Measurements from ENCODE around the gene PATZ1.
"Not testable (repeated sequence)": the region's sequence is repeated elsewhere in the genome, so short reads cannot be mapped to it uniquely, and the experiment has no call there.

Gene PATZ1

DNA sequence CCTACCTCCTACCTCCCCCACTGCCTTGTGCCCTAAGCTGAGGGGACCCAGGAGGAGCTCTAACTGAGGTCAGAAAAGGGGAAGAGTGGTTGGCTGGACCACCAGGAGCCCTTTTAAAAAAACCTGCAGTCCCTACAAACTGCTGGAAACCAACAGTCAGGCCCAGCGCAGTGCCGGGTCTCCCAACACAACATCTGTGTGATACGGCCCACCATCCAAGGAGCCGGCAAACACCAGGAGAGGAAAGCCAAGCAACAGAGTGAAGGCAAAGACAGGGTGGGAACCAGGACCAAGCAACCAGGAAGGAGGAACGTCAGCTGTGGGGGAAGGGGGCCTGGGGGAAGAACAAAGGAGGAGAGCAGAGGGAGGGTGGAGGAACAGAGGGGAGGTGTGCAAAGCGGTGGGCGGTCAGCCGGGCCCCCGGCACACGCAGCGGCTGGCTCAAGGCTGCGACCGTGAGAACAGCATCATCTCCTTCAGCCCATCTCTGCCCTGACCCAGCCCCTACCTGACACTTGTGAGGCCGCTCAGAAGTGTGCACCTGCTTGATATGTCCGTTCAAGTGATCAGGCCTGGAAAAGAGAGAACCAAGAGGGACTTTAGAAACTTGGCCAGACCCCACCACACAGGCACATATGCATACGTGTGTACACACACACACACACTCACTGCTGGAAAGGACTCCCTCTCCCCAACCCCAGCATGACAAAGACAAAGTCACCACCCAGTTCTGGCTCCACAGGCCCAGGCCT lies 3.6 kb downstream of the PATZ1 start:
- DNase-seq = no peak

DNA sequence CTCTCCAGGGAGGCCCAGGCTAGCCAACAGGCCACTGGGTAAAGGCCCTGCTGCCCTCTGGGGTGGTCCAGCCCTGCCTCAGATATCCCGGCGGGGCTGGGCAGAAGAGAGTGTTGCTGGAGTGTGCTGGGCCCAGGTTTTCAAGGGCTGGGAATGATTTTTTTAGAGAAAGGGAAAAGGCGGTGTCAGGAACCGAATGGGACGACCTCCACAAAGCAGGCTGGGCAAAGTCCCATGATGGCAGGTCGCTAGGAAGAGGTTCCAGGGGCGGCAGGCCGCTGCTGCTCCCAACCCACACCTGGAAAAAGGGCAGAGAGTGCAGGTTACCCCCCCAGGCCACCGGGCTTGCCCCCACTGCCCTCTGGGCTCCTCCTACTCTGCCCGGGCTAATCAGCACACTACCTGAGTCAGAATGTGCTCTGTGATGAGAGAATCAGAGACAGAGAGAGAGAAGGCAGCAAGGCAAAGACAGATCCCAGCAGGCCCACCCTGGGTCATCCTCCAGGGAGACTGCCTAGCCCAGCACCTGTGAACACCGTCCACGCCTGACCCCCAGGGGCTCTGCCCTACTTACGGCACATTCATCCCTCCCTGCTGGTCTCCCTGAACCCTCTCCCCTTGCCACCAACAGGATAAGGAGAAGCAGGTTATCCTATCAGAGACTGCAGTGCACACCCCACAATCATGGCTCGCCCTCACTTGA lies 4.6 kb downstream of the PATZ1 start:
- no peak for DNase-seq

DNA sequence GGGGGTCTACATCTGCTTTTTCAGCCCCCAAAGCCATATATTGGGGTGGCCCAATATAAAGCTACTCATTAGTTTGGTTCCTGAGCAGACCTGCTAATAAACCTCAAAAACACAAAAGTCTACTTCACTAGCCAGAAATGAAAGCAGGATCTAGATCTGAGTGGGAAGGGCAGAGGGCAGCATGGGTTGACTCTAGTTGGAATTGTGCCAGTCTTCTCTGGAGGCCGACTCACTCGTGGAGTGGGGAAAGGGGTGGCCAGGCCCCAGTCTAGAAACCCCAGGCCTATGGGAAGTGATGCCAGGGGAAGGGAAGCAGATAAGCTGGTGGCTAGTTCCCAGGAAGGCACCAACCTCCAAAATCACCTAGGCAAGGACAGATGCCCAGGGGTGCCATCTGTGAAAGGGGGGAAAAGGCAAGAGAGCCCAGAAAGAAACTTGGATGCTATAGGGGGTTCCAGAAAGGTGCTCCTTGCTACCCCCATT lies 5.3 kb downstream of the PATZ1 start:
- no peak for DNase-seq

DNA sequence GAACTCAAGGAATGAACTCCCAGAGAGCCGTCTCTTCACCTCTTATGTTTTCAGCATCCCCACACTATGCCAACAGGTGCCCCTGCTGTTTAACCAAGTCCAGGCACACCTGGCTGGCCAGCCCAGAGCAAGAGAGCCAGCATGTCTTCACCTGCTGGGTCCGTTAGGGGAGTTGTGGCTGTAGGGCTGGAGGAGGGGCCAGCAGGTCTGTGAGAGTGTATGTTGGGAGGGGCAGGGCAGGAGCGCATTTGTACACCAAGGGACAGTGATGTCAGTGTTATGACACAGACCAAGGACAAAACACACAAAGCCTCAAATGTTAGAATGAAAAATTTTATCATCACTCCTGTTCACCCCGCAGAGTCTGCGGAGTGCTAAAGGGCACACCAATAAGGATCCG lies 5.8 kb downstream of the PATZ1 start:
- DNase-seq = no peak

DNA sequence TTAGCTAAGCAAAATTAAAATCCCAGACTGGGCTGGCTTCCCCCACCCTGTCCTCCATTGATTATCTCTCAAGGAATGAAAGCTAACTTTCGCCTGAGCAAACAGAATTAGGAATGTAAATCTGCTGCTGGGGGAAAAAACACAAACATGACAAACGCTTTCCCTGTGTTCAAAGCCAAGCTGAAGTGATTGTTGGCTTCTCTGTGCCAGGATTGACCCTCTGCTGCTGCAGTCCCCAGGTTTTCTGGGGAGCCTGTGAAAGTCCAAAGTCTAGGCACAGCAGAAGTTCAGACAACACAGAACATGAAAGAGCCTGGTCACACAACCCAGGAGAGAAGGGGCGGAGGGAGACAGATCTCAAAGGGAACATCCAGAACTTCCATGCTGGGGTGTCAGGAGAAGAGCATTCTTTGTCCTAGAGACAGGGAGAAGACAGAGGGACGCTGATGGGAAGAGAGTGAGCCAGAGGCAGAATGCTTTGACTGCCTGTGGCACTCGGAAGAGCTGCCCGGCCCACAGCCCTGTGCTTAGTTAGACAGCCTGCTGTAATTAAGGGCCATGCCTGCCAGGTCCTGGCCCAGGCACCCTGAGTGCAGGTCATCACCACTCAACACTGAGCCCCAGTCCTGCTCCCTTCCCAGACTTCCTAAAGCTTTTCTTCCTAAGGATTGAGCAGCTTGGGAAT lies 6.9 kb downstream of the PATZ1 start:
- no peak for DNase-seq

DNA sequence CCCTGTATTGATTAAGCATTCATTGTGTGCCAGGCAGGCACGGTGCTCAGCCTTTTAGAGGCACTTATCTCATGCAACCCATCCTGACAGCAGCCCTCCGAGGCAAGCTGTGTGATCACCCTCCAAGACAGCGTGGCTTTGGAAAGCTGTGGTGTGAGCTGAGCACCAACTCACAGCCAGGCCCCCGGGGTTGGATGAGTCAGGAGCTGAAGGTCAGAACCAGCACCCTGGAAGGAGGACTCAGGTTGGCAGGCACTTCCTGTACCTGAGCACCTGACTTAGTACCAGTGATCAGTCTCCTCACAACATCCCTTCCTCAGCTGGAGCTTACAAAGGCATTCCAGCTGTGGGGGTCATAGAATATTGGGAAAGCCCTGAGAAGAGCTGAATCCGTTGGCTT lies 9.0 kb downstream of the PATZ1 start:
- DNase-seq = no peak

DNA sequence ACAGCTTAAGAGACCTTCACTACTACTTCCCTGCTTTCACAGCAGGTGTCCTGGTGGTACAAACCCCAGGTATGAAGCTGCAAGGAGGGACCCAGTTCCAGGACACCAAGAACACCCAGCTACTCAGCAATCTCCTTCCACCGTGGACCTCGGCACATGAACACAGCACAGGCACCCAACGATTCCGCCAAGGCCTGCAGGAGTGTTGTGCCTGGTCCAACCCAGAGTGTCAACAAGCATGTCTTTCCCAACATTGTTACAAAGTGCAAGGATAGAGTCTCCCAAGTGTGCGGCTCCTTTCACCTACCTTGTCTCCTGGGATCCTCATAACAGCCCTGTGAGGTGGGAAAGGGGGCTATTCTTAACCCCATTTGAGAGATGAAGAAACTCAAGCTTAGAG lies 11.8 kb downstream of the PATZ1 start:
- DNase-seq = no peak

DNA sequence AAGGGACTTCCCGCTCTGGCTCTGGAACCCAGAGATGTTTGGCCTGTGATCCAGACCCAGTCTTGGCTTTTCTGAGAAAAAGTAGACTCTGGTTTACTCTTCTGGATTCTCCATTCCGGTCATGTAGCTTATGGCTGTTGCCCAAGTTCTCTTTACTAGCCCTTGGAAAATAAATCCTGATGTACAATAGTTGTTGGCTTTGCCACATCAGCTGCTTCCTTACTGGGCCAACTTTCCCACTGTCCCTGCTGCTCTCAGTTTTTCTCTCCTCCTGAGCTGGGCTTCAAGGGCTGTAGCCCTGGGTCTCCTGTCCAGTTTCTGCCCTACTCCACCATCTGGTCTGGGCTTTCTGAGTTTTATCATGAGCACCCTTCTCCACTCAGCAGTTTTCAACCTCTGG lies 12.5 kb downstream of the PATZ1 start:
- DNase-seq = no peak

DNA sequence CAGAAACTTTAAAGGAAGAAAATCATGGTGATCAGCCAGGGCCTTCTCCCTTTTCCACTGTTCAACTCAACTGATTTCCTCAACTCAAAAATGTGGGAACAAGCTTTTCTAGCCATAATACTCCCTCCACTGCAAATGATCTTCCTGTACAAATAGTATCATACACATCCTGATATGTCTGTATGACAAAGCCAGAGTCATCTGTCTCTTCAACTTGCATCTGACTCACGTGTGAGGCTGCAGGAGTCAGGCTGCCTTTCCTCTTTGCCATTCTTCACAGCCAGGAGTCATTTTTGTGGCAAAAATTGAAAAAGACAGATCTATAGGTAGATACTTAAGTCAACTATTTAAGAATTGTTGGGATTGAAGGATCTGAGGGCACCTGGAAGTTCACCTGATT lies 13.3 kb downstream of the PATZ1 start:
- DNase-seq = no peak

DNA sequence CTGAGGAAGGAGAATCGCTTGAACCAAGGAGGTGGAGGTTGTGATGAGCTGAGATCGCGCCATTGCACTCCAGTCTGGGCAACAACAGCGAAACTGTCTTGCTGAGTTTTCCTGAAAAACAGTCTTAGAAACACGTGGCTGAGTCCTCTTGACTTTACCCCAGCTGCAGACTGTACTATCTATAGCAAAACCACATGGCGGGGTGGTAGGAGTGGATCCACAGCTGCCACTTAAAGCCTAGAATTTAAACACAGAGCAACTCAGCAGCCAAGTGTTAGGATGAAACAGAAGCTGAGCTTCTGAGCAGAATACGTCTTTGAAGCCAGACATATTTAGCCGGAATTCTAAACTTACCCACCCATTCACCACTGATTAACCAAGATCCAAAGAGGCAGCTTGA lies 14.1 kb downstream of the PATZ1 start:
- no peak for DNase-seq

DNA sequence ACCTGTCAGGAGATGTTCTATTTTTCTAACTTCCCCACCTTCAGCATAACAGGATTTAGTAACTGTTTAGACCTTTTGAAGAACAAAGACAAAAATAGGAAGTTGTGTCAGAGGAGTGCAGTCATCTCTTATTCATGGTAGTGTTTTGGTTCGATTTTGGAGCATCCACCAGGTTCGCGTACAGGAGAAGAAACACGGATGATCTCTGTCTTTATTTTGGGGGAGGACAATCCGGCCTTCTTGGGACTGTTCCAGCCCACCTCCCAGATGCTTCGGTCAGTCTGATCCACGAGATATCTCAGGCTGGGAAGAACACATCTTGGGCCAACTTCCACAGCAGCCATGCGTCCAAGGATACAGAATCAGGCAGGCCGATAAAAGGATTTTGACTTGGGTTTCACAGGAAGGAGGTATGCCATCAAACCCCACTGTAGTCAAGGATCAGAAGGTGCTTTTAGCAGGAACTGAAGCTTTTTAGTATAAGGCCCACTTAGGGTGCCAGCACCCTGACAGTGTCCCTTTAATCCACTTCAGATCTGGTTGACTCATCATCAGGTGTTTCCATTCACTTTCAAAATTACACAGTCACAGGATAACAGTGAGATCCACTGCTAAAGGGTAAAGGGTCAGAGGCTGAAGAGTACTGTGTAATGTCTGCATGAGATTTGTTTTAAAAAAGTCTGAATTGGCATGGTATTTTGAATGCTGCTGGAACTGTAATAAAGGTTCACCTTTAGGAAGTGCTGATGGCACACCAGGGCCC lies 16.5 kb downstream of the PATZ1 start:
- DNase-seq = no peak

DNA sequence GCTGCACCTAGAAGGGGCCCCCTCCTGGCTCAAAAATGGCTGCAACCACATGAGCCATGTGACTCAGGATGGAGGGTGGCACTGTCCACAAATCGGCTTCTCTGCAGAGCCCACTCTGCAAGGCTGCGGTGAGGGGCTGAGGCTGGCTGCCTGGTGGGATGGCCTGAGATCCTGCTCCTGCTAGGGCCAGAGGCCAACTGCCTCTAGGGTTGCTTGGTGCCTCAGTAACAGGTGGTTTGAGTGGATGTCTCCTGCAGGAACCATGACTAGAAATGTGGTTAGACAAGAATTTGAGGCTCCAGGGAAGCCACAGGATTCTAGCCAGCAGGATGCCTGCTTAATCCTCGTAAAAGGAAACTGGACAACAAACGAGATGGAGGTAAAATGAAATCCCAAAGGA lies 17.1 kb downstream of the PATZ1 start:
- no peak for DNase-seq

DNA sequence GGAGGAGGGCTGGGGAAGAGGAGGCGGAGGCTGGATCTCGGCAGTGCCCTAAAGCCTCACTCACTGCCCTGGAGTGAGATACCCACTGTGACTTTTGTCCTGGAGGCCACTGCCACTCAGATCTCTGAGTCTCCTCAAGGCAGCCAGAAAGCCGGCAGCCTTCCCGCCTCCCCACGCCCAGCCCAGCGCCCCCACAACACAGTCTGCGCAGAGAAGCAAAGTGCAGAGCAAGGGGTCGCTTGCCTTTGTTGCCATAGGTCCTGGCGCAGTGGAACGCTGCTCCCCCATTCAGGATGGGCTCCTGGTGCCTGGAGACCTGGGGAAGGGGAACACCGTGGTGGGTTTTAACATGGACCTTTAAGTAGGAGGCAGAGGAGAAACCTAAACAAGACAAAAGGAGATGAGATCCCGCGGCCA lies 17.6 kb downstream of the PATZ1 start:
- no peak for DNase-seq

DNA sequence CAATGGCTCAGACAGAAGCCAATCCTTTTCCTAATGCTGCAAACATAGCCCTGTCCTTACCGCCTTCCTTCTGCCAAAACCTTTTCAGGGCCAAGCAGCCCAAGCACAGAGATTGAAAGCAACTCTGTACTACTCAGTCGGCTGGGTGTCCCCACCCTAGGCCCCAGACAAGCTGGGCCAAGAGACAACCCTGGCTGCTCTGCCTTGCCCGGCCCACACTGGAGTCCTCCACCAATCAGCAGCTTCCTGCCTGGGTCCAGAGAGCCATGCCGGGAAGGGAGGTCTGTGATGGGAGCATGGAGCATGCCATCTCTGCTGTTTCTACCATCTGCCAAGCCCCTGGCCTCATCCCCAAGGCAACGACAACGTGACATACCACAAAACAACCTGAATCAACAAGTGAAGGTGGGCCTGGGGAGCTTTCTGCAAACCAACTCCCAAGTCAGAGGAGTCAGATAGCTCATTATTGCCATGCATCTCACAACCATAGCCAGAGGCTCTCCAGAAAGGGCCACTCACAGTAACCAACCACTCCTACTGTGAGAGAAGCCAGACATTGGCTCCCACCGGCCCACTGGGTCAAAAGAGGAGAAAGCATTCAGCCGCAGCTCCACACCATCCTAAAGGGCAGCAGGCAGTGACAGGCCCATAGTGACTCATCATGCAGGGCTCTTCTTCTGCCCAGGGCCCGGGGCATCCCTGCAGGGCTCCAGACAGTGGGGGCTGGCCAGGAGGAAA lies 18.2 kb downstream of the PATZ1 start:
- no peak for DNase-seq

DNA sequence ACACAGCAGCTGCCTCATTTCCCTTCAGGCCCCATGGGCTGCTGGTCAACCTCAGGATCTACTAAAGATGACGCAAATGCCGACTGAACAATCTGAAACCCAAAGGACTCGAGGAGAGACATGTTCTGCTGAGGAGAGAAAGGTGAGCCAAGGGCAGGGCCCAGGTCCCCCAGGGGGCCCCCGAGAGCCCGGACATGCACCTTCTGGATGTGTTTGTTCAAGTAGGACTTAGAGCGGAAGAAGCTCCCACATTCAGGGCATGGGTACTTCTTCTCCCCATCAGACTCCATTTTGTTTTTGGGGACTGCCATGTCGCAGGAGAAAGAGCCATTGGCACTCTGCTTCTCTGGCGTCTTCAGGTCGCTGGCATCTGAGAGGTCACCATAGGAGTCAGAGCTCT lies 19.3 kb downstream of the PATZ1 start:
- DNase-seq = no peak

DNA sequence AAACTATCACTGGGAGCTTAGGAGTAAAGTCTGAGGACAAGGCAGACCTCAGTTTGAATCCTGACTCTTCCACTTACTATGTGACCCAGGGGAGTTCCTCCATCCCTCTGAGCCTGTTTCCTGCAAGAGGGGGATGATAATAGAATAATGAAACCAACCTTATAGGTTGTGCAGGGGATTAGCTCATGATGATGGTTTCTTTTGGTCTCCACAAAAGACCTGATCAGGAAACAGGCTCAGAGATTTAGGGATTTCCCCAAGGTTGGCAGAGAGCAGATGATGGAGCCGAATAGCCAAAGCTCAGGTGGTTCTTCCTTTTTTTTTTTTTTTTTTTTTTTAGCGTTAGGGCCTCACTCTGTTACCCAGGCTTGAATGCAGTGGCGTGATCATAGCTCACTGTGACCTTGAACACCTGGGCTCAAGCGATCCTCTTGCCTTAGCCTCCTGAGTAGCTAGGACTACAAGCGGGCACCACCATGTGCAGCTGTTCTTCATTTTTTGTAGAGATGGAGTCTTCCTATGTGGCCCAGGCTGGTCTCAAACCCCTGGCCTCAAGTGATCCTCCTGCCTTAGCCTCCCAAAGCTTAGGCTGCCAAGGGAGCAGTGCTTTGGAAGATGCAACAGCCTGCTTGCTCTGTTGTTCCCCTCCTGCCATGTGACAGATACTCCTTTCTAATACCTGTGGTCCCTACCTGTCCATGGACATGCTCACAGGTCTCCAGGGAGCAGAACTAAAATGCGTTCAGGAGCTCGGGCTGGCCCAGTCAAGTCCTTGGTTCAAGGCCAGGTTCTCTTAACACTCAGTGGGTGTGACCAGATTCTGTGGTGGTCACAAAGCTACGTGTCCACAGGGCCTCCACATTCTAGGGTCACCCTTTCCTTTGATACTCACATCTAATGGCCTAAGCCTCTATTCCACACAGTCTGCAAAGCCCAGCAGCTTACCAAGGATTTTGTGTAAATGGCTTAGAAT lies 22.3 kb downstream of the PATZ1 start:
- DNase-seq = no peak

DNA sequence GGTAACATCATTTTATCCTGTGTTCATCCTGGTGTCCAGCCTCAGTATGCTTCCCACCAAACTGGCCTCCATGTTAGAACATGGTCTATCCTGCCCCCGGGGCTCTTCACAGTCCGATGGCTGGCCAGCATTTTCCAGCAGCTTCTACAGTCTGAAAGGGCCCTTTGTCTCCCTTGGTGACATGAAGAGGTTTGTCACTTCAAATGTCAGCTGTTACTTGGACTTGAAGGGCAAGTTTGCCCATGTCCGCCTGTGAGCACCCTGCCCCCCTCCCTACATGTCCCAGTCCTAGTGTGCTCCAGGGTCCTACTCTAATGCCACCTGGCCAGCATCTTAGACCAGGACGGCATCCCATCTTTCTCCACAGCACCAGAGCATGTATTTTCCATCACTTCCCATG lies 24.7 kb downstream of the PATZ1 start:
- no peak for DNase-seq

DNA sequence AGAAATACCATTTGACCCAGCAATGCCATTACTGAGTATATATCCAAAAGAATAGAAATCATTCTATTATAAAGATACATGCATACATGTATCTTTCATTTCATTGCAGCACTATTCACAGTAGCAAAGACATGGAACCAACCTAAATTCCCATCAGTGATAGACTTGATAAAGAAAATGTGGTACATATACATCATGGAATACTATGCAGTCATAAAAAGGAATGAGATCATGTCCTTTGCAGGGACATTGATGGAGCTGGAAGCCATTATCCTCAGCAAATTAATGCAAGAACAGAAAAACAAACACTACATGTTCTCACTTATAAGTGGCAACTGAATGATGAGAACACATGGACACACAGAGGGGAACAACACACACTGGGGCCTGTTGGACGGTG lies 31.9 kb downstream of the PATZ1 start:
- DNase-seq = not testable (repeated sequence)

DNA sequence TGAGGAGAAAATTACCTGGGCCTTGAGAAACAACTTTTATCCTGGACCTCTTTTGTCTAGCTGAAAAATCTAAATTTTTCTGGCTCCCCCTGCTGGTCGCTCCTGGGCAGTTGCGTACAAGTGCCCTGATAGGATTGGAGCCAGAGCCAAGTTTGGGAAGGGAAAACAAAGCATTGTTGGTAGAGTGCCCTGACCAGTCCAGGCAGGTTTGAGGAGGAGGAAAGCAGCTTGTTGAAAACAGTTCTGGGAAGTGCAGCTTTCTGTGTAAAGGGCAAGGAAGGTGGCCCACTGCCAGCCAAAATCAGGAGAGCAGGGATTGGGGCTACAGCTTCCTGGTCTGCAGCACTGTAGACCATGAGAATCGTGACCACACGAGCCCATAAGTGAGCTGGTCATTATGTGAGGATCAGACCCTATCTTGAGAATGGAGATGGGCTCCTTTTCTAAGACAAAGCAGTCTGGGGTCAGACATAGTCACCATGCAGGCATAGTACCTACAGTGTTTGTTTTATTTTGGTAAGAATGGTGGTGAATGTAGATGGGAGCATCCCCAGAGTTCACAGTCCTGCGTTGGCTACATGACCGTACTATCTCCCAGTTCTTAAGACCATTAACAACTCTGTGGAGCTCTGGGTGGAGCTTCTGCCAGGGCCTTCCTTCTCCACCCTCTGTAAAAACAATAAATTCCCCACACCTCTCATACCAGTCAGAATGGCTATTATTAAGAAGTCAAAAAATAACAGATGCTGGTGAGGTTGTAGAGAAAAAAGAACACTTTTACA lies 32.6 kb downstream of the PATZ1 start:
- peak; percentile 69 for DNase-seq

DNA sequence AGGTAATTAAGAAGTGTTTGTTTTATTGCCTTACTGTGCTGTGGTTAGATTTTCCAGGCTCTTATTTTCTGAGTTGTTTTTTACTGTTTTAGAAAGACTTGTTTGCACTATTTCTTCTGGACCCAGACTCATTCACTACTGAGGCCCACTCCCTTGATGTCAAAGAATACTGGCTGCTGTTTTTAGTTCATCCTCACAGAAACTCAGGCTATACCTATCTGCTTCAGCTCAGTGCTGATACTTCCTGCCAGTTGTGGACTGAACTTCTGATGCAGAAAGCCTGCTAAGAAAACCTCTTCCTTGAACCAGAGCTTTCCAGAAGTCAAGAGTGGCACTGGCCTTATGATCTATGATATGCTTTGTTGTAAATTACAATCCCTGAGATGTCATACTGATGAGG lies 38.0 kb downstream of the PATZ1 start:
- DNase-seq = no peak
